Adrenal gland (tissue), 5 donors: ENCODE data around the gene ARMCX5.

Experiments used
- POLR2A ChIP-seq, 2 donors: fragments of 450-650 bp; IDR thresholded peaks; one replicate each; pipeline ENCODE4 v1.6.1; 2017; ENCODE audit warnings: antibody characterized with exemption in 2 of 2, mild to moderate bottlenecking in 2 of 2, moderate library complexity in 1 of 2
- TF ChIP-seq, protein P1 (sequence below), 6 experiments: fragments of 450-650 bp in 4 of 6; fragments of 200-600 bp in 2 of 6; sonication (generic) in 1 of 6; IDR thresholded peaks; 1 replicate in 5 of 6; 2 replicates in 1 of 6; pipeline versions ENCODE4 v1.5.1 to v1.8.0; 2016 to 2021; ENCODE audit warnings: antibody characterized with exemption in 6 of 6, mild to moderate bottlenecking in 2 of 6, moderate library complexity in 1 of 6
- donor health status: DM: no; HTN: no; CAD: no.

DNA sequence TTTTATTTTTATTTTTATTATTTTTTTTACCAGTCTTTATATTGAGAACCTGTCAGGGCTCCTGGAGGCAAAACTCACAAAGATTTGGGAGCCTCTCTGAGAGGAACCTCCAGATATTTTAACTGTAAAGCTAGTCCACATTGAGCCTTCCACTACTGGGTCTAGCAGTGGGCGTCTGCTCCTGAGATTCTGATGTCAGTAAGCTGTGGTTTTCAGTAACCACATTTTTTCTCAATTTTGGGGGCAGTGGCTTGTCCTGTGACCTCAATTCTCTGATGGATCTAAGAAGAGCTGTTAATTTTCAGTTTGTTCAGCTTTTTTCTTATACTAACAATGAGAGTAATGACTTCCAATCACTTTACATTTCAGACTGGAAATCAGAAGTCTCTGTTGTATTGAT is 28.3 kb downstream of the ARMCX5 start:
- TF ChIP-seq, protein P1, sequence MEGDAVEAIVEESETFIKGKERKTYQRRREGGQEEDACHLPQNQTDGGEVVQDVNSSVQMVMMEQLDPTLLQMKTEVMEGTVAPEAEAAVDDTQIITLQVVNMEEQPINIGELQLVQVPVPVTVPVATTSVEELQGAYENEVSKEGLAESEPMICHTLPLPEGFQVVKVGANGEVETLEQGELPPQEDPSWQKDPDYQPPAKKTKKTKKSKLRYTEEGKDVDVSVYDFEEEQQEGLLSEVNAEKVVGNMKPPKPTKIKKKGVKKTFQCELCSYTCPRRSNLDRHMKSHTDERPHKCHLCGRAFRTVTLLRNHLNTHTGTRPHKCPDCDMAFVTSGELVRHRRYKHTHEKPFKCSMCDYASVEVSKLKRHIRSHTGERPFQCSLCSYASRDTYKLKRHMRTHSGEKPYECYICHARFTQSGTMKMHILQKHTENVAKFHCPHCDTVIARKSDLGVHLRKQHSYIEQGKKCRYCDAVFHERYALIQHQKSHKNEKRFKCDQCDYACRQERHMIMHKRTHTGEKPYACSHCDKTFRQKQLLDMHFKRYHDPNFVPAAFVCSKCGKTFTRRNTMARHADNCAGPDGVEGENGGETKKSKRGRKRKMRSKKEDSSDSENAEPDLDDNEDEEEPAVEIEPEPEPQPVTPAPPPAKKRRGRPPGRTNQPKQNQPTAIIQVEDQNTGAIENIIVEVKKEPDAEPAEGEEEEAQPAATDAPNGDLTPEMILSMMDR (IDR thresholded peaks at IDR 0.05): no peak
- TF ChIP-seq POLR2A (IDR thresholded peaks at IDR 0.05): no peak
